Left colon (tissue), 2 donors: ENCODE data around the gene UBASH3A. TPM values are rescaled to one million over a fixed set of nuclear protein-coding genes. Genes with fewer than 3 reads are reported as not detected.

Source experiments
- ATAC-seq: fragments of 200-7000 bp; cut with Tn5 transposase; one replicate; pipeline ENCODE4 v1.9.1; 2020; ENCODE audit warnings: mild to moderate bottlenecking, moderate library complexity
- DNase-seq, 2 donors: peaks; one replicate each; pipeline ENCODE4 v3.0.0-alpha.2; 2020
- intact Hi-C, 2 donors: fragments of 100-400 bp; cut with DNase I in 1 of 2; cut with micrococcal nuclease in 1 of 2; formaldehyde crosslinking; loops; one replicate each; pipeline versions ENCODE4 v1.11.2 to v1.14.0; 2022; cut with DNase I, micrococcal nuclease
- total RNA-seq, 2 donors: library from RNA; stranded (reverse); fragmentation: NEBNext Ultra II Directional; extraction: Animal tissue kit (Norgen Biotek cat#: 25700); gene quantifications; one replicate each; pipeline ENCODE4 v1.2.1, GENCODE V29; 2021
- donor health status: DM: no; HTN: no; CAD: no.
- donor health status: DM: yes; HTN: yes; CAD: no.

The UBASH3A gene
- total RNA-seq, 2 donors from 2014 or later: 0.67 to 1.0 TPM

DNA sequence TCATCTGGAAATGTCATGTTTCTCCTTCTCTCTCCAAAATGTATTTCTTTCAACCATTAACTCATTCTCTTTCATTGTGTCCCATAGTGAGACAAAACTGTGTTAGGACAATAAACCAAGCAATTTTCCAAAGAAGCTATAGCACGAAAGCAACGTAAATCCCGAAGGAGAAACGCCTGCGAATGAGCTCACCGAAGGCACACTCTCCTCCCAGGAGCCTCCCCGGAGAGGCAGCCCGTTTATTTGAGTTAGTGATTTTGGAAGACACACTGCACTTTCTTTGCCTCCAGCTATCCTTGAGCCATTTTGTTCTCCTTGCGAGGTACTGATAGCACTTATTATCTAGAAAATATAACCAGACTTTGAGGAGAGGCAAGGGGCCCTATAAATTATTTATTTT is 51.1 kb downstream of the UBASH3A start:
- DNase-seq (no peak), ATAC-seq (no peak)
- intact Hi-C loops: loop anchor here in 1 of 2 donors (10.0 kb wide), 1 partner anchor 60 kb away; the partner anchor contains the start of gene TMPRSS3

DNA sequence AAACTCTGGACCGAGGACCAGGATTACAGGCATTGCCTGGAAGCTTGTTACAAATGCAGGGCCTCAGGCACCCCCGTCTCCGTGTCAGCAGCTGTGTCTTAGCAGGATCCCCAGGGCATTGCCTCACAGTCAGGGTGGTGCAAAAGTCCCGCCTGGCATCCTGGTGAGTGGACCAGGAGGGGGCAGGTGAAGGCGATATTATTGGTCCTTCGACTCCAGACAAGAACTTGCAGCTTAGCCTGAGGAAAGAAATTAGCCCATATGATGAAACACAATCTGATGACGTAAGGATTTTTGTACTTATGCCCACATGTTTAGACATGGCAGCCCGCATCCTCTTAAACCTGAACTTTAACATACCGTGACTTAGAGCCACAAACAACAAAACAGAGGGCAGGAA is 51.5 kb downstream of the UBASH3A start:
- DNase-seq (peak in 1 of 2 donors; percentile 21), ATAC-seq (no peak)
- intact Hi-C loops: loop anchor here in 1 of 2 donors (10.0 kb wide), 1 partner anchor 60 kb away; the partner anchor contains the start of gene TMPRSS3

DNA sequence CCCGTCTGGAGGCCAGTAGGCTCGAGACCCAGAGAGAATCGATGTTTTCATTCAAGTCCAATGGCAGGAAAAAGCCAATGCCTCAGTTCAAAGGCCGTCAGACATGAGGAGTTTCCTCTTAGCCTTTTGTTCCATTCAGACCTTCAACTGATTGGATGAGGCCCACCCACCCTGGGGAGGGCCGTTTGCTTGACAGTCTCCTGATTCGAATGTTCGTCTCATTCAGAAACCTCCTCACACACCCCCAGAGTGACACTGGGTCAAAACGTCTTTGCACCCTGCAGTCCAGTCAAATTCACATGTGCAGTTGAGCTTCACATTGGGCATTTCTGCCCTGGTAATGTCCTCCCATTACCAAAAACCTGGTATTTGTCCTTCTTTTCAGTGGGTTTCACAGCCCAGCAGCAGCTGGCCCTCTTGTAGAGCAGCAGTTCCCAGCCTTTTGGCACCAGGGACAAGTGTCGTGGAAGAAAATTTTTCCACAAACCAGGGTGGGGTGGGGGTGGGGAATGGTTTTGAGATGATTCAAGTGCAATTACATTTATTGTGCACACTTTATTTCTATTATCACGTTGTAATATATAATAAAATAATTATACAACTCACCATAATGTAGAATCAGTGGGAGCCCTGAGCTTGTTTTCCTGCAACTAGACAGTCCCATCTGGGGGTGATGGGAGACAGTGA is 52.2 kb downstream of the UBASH3A start:
- intact Hi-C loops: loop anchor here in 1 of 2 donors (10.0 kb wide), 1 partner anchor 61 kb away; the partner anchor contains the start of gene TMPRSS3
- DNase-seq (peak in 1 of 2 donors; percentile 11), ATAC-seq (no peak)

DNA sequence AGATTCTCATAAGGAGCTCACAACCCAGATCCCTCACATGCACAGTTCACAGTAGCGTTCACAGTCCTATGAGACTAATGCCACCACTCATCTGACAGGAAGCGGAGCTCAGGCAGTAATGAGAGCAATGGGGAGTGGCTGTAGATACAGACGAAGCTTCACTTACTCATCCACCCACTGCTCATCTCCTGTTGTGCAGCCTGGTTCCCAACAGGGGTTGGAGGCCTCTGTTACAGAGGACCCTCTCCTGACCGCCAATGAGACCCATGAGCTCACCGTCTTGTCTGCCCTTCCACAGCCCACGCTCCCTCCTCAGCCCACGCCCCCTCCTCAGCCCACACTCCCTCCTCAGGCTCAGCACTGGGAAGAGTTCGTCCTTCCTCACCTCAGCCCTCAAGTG is 52.8 kb downstream of the UBASH3A start:
- DNase-seq (peak in 1 of 2 donors; percentile 26), ATAC-seq (peak; percentile 25)
- intact Hi-C loops: loop anchor here in 1 of 2 donors (10.0 kb wide), 1 partner anchor 62 kb away; the partner anchor contains the start of gene TMPRSS3

DNA sequence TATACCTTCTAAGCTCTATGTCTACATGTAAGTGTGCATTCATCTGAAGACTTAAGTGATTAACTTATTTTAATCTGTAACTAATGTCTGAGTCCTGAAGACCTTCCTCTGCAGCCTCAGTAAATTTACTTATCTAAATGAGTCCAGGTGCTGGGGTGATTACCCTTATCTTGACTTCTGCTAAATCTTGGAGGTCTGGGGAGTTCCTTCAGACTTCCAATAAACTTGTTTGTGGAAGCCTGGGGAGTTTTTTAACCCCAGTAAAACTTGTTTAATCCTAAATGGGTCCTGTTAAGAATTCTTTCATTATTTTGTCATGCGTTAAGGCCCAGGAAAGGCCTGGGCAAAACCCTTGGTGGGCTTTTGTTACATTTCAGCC is 55.4 kb downstream of the UBASH3A start:
- ATAC-seq (no peak), DNase-seq (peak; percentile 3 to 14)
- intact Hi-C loops: loop anchor here in 1 of 2 donors (10.0 kb wide), 1 partner anchor 64 kb away; the partner anchor contains the start of gene TMPRSS3

DNA sequence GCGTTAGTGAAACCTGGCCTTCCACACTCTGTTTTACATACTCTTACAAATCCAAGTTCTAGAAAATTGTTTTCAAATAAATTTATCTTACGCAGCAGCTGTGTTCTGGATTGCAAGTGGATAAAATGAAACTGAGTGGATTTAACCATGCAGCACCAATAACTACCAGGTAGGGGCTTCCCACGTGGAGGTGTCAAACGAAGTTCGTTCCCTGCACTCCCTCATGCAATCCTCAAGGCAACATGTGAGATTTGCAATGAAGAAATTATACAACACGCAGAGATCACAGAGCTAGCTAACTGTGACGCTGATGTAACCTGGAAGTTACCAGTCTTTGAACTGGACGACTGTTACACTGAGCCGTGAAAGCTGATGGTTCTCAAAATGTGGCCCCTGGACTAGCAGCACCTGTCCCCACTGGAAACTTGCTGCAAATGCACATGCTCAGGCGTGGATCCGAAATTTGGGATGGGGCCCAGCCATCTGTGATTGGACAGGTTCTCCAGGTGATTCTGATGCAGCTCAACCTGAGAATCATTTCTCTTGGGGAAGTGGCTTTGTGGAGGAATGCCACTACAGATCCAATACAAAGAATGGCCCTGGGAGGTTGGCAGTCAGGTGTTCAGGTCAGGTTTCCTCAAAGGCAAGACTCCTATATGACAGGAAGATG is 56.0 kb downstream of the UBASH3A start:
- peak; percentile 13 to 27 for DNase-seq
- intact Hi-C loops: loop anchor here in 1 of 2 donors (5.0 to 10.0 kb wide), 2 partner anchors 65 to 78 kb away; partner anchors contain the start of gene TMPRSS3
- ATAC-seq: no peak

DNA sequence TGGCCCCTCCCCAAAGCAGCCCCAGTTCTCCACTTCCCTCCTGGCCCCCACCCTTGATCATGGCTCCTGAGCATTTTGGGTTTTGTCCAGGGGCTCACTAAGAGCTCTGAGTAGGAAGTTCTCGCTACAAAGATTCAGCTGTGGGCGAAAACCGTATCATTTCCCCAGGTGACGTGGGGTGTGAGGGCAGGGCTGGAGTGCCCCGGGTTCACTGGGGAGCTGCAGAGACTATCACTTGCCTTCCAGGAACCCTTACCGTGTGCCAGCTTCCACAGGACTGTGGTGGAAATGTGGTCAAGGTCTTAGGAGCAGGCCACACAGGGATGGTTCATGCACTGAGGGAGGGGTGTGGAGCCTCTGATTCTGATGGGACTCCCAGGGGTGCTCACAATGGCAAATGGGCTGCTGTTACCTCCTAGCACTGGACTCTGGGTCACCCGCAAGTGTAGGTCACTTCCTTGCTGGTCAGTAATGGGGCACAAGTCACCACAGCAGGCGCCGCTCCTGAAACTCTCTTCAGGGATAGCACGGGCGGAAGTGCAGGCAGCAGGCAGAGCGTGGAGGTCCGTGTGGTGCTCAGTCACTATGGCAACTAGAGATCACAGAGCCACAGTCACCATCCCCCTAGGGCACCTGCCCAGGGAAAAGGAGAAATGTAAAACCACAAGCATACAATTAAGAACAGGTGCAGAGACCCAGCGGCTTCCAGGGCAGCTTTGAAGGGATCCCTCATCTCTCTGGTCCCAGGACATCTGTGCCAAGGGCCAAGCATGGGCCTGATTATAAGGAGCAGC is 56.9 kb downstream of the UBASH3A start:
- DNase-seq (peak; percentile 58 to 69), ATAC-seq (peak; percentile 8)
- intact Hi-C loops: loop anchor here in 1 of 2 donors (5.0 kb wide), 1 partner anchor 77 kb away; no protein-coding TSS in a partner anchor

DNA sequence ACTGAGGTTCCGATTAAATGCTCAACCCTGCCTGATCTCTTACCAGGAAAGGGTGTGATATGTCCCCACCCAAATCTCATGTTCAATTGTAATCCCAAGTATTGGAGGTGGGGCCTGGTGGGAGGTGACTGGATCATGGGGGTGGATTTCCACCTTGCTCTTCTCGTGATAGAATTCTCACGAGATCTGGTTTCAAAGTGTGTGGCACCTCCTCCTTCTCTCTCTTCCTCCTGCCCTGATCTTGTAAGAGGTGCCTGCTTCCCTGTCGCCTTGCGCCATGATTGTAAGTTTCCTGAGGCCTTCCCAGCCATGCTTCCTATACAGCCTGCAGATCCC is 57.5 kb downstream of the UBASH3A start:
- DNase-seq: peak in 1 of 2 donors; percentile 55
- intact Hi-C loops: loop anchor here in 1 of 2 donors (5.0 kb wide), 1 partner anchor 76 kb away; no protein-coding TSS in a partner anchor
- ATAC-seq: no peak

DNA sequence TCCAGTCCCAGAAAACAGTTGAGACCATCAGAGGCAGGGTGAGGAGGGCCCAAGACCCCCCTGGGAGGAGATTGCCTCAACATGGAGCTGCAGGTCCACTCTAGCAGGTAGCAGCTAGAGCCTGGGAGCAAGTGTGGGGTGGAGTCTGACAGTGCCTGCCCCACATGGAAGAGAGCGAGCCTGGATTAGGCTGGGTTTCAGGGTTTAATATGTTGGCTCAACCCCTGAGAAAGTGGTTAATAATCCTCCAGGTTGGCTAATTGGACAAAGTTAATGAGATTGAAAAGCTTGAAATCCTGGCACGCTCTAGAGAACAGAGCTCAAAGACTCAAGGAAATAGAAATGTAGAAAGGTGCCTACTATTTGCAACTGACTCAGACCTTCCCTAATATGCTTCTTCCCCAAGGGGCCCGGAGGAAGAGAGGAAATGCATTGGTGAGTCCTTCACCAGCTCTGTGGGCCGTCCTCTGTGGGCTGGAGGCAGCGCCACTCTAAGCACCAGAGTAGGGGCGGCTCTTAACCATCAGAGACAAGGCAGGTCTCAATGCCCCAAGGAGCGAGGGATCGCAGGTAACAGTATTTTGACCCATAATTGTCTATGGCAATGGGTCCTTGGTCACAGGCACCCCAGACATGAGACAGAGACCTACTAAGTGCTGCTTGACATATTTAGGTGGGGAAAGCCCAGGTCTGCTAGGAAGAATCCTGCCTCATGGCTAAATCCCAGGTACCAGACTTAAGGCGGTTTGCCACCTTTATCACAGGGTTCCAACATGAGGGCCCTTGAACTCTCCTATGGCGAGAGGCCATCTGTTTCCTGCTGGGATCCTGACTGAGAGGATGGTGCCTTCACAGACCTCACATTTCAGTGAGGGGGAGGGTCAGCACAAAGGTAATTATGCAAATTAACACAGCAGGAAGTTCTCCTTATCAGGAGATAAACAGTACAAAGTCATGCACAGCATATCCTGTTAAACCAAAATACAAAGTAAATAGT is 58.5 kb downstream of the UBASH3A start:
- peak; percentile 38 to 78 for DNase-seq
- peak; percentile 63 for ATAC-seq
- intact Hi-C loops: loop anchor here in 1 of 2 donors (5.0 kb wide), 1 partner anchor 75 kb away; no protein-coding TSS in a partner anchor

DNA sequence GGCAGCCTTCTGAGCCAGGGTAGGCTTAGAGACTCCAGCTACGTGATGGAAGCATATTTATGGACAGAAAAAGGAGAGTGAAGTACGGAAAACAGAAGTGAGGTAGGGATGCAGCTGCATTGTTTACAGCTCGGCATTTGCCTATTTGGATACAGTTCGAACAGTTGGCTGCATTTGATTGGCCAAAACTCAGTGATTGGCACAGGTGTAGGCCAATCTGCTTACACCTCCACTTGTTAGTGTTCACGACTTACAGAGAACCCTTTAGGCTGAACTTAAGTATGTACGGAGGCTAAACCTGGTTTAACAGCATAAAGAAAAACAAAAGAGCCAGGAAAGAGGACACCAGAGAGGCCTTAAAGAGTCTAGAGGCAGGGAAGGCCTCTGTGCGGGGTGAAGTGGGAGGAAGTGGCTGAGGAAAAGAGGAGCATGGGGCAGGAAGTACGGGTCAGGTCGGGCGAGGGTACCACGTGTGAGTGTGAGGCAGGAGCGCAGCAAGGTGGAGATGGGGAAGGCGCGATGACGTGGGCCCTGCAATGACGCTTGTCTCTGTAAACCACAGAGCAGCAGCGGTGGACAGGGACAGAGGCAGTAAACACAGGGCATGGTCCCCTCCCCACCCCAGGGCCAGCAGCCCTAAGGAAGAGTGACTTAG is 60.3 kb downstream of the UBASH3A start:
- ATAC-seq (no peak), DNase-seq (peak; percentile 48 to 55)
- intact Hi-C loops: loop anchor here in 1 of 2 donors (5.0 kb wide), 1 partner anchor 73 kb away; no protein-coding TSS in a partner anchor

DNA sequence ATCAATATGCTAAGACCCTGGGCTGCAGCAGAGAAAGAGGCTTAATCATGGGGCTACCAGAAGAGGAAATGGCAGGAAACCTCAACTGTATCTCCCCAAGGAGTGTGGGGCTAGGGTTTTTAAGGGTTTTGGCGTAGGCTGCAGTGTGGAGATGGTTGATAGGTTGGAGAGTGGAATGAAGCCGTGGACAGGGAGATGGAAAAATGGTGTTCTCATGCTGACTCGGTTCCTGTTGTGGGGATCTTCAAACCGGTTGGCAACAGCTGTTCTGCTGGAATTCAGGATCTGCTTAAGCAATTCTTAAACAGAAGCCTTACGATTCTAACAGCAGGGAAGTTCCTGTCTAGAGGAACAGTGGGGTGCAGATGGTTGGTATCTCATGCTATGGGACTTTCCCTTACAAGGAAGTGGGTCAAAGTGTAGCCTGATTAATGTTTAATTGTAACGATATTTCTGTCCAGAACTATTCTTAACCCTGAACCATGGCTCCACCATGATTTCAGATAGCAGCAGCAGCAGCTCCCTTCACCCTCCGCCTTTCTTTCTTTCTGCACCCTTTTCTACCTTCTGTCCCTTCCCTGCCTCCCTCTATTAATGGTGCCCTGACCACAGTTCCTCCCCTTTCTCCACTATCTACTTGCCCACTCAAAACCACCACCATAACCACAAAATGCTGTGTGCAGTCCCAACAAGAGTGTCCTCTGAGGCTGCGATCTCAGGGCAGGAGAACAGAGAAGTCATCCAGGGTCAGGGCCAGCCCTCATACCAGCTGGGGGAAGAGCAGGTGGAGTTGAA is 61.5 kb downstream of the UBASH3A start:
- ATAC-seq (peak; percentile 17), DNase-seq (peak; percentile 13 to 47)
- intact Hi-C loops: no loop called here

DNA sequence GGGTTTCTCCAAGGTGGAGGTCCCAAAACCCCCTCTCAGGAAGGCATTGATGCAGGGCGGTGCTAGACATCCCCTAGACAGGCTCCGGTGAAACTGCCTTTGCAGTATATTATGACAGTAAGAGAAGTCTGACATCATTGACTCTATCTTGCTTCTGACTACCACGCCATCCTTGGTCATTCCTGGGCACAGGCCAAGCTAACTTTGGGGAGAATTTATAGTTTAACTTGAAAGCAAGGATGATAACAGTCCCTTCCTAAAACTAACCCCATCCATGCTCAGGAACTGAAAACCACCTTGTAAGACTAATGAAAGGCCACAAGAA is 62.1 kb downstream of the UBASH3A start:
- intact Hi-C loops: no loop called here
- peak in 1 of 2 donors; percentile 10 for DNase-seq
- no peak for ATAC-seq

DNA sequence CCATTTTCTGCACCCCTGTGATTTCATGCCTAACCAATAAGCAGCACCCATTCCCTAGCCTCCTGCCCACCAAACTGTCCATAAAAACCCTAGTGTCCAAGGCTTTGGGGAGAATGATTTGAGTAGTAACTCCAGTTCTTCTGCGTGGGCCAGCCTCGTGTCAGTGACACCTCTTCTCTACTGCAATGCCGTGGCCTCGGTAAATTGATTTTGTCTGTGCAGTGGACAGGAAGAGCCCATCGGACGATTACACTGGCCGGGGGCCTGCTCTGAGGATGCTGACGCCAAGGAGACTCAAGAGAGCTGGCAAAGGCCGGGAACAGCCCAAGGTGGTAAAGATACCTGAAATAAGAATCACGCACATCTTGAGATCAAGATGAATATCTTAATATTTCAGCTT is 63.0 kb downstream of the UBASH3A start:
- ATAC-seq (no peak), DNase-seq (peak; percentile 12 to 24)
- intact Hi-C loops: no loop called here

DNA sequence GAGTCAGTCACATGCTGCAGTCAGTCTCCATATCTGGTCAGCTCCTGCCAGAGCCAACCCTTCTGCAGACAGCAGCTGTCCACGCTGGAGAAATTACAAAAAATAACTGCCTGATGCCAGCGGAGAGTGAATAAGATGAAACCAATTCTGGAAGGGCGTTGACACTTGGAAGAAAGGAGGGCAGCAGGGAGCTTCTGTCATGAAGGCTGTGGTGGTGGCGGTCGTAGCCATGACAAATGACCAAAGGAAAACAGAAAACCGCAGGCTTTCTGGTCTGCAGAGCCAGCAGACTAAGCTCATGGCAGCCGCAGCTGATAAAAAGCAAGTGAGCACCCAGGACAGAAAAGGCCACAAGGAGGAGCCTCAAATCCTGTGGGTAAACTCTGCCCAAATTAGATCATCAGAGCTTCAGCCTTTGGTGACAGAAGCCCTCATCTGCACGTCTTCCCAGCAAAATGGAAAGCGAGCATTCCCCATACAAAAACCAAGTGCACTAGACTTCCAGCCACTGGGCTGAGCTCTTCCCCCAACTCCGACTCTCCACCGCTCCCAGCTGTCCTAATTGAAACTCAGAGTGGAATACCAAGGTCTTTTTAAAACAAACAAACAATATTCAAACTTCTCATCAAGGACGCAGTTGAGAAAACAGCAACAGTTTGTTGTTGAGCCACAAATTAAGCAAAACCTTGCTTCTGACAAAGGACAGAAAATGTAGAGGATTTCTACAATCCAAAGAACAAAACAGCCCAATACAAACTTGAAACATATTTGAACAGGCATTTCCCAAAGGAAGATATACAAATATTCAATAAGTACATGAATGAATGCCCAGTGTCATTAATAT is 63.7 kb downstream of the UBASH3A start:
- intact Hi-C loops: no loop called here
- peak; percentile 36 to 56 for DNase-seq

DNA sequence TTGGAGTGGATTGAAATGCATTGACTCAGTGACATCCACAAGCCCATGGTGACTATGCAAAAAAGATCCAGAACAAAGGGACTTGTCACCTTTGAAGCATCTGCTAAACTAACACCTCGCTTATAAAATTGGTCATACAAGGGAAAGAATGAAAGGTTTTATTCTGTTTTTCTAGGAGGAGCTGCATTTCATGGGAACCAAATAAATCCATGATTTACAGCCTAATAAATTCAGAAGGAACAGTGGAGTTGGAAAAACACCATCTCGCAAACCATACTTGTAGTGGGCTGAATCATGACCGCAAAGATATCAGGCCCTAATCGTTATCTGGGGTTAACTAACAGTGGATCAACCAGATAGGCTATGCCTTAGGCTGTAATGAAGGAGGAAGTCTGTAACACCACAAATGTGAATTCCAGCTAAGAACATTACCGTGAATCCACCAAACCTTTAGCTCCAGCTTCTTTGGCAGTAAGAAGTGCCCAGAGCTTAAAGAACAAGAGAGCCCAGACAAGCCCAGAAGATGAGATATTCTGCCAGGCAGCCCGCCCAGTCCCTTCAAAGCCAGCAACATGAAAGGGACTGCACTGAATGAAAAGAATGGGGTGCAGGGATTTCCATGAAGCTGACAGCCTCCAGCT is 64.9 kb downstream of the UBASH3A start:
- intact Hi-C loops: no loop called here
- peak; percentile 37 for ATAC-seq

More for the DNA sequence above, 63.7 kb downstream of the UBASH3A start:
- no peak for ATAC-seq

More for the DNA sequence above, 64.9 kb downstream of the UBASH3A start:
- DNase-seq: peak; percentile 13 to 25
